ENCODE measurements around the gene APBB2.
"Not testable (repeated sequence)": the region's sequence is repeated elsewhere in the genome, so short reads cannot be mapped to it uniquely, and the experiment has no call there.

APBB2 gene

GRCh38 chr4:40828661-40829060 lies 385.7 kb downstream of the APBB2 start:
- no peak for TF ChIP-seq JUND (IDR thresholded peaks at IDR 0.05; ENCODE audit: low read depth)
- in situ Hi-C loops (cut with HindIII; ENCODE audit: low pct_unique_long_range_greater_than_20kb, low sequenced_read_pairs) = no loop called here
- DNase-seq (ENCODE audit: low read depth in 1 of 2, low spot score in 1 of 2) = no peak

GRCh38 chr4:40827758-40828157 lies 386.6 kb downstream of the APBB2 start:
- no peak for TF ChIP-seq JUND (IDR thresholded peaks at IDR 0.05; ENCODE audit: low read depth)

GRCh38 chr4:40826821-40827220 lies 387.5 kb downstream of the APBB2 start:
- TF ChIP-seq JUND (IDR thresholded peaks at IDR 0.05; ENCODE audit: low read depth) = no peak
- in situ Hi-C loops (cut with HindIII; ENCODE audit: low pct_unique_long_range_greater_than_20kb, low sequenced_read_pairs) = no loop called here
- DNase-seq (ENCODE audit: low read depth in 1 of 2, low spot score in 1 of 2) = no peak

More at GRCh38 chr4:40827758-40828157, 386.6 kb downstream of the APBB2 start:
- no peak for DNase-seq (ENCODE audit: low read depth in 1 of 2, low spot score in 1 of 2)
- in situ Hi-C loops (cut with HindIII; ENCODE audit: low pct_unique_long_range_greater_than_20kb, low sequenced_read_pairs) = no loop called here

DNA sequence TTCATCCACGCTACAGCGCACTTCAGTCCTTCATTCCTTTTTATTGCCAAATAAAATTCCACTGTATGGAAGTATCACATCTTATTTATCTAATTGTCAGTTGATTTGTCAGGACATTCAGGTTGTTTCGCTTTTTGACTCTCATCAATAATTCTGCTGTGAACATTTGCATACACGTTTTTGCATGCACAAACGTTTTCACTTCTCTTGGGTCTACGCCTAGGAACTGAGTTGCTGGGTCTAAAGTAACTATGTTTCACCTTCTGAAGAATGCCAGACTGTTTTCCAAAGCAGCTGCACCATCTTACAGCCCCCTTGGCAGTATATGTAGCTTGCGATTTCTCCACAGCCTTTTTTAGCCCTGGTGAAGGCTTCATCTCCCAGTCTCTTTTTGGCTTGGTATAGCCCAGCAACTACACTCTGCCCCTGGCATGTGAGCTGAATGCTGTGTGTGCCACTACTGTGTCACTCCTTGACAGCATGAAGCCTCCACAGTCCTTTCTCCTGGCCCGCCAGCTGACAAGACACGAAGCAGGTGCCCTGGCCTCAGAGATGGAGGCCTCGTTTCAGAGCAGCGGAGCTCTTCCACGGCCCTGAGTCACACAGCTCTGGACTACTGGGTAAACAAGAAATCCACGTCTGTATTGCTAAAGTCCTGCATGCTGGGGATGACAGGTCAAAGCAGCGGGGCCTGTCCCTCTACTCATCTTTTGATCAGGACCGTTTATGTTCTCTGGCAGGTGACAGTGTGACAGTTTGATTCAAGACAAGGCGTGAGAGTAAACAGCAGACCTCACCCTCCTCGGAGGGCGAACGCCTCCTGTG lies 389.1 kb downstream of the APBB2 start:
- in situ Hi-C loops (cut with HindIII; ENCODE audit: low pct_unique_long_range_greater_than_20kb, low sequenced_read_pairs) = no loop called here
- TF ChIP-seq JUND (IDR thresholded peaks at IDR 0.05; ENCODE audit: low read depth) = no peak
- DNase-seq (ENCODE audit: low read depth in 1 of 2, low spot score in 1 of 2) = no peak

GRCh38 chr4:40822420-40823166 lies 391.7 kb downstream of the APBB2 start:
- in situ Hi-C loops (cut with HindIII; ENCODE audit: low pct_unique_long_range_greater_than_20kb, low sequenced_read_pairs) = no loop called here
- TF ChIP-seq JUND (IDR thresholded peaks at IDR 0.05; ENCODE audit: low read depth) = no peak

DNA sequence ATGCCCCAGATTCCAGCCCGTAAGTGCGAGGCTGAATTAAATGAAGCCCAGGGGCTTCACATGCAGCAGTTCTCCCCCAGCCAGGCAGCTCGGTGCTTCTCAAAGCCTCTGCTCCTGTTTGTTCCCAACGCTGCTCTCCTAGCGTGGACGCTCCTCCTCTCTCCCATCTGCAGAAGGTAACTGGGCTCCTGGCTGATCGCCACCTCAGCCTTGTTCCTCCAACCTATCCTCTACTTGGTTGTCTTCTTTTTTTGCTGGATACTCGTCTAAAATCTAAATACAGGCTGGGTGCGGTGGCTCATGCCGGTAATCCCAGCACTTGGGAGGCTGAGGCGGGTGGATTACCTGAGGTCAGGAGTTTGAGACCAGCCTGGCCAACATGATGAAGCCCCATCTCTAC lies 394.2 kb downstream of the APBB2 start:
- no peak for TF ChIP-seq JUND (IDR thresholded peaks at IDR 0.05; ENCODE audit: low read depth)
- no peak for DNase-seq (ENCODE audit: low read depth in 1 of 2, low spot score in 1 of 2)
- in situ Hi-C loops (cut with HindIII; ENCODE audit: low pct_unique_long_range_greater_than_20kb, low sequenced_read_pairs) = no loop called here

More at GRCh38 chr4:40822420-40823166, 391.7 kb downstream of the APBB2 start:
- no peak for DNase-seq (ENCODE audit: low read depth in 1 of 2, low spot score in 1 of 2)

DNA sequence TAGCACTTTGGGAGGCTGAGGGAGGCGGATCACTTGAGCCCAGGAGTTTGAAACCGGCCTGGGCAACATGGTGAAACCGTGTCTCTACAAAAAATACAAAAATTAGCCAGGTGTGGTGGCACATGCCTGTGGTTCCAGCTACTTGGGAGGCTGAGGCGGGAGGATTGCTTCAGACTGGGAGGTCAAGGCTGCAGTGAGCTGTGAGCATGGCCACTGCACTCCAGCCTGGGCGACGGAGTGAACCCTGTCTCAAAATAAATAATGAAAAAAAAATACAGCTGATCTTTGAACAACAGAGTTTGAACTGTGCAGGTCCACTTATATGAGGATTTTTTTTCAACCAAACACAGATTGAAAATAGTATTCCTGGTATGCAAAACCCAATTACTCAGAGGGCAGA lies 397.2 kb downstream of the APBB2 start:
- in situ Hi-C loops (cut with HindIII; ENCODE audit: low pct_unique_long_range_greater_than_20kb, low sequenced_read_pairs); DNase-seq (ENCODE audit: low read depth in 1 of 2, low spot score in 1 of 2): not testable (repeated sequence)

- no peak for DNase-seq (ENCODE audit: low read depth in 1 of 2, low spot score in 1 of 2)
- no peak for TF ChIP-seq JUND (IDR thresholded peaks at IDR 0.05; ENCODE audit: low read depth)
- in situ Hi-C loops (cut with HindIII; ENCODE audit: low pct_unique_long_range_greater_than_20kb, low sequenced_read_pairs) = no loop called here
Observed at GRCh38 chr4:40812856-40813255, 401.5 kb downstream of the APBB2 start.

- in situ Hi-C loops (cut with HindIII; ENCODE audit: low pct_unique_long_range_greater_than_20kb, low sequenced_read_pairs) = no loop called here
- TF ChIP-seq JUND (IDR thresholded peaks at IDR 0.05; ENCODE audit: low read depth) = no peak
- no peak for DNase-seq (ENCODE audit: low read depth in 1 of 2, low spot score in 1 of 2)
Observed at GRCh38 chr4:40812386-40812785, 402.0 kb downstream of the APBB2 start.

GRCh38 chr4:40811956-40812355 lies 402.4 kb downstream of the APBB2 start:
- in situ Hi-C loops (cut with HindIII; ENCODE audit: low pct_unique_long_range_greater_than_20kb, low sequenced_read_pairs) = no loop called here
- no peak for TF ChIP-seq JUND (IDR thresholded peaks at IDR 0.05; ENCODE audit: low read depth)
- no peak for DNase-seq (ENCODE audit: low read depth in 1 of 2, low spot score in 1 of 2)

- no peak for DNase-seq (ENCODE audit: low read depth in 1 of 2, low spot score in 1 of 2)
- no peak for TF ChIP-seq JUND (IDR thresholded peaks at IDR 0.05; ENCODE audit: low read depth)
- in situ Hi-C loops (cut with HindIII; ENCODE audit: low pct_unique_long_range_greater_than_20kb, low sequenced_read_pairs) = no loop called here
Observed at GRCh38 chr4:40808926-40809457, 405.4 kb downstream of the APBB2 start.

DNA sequence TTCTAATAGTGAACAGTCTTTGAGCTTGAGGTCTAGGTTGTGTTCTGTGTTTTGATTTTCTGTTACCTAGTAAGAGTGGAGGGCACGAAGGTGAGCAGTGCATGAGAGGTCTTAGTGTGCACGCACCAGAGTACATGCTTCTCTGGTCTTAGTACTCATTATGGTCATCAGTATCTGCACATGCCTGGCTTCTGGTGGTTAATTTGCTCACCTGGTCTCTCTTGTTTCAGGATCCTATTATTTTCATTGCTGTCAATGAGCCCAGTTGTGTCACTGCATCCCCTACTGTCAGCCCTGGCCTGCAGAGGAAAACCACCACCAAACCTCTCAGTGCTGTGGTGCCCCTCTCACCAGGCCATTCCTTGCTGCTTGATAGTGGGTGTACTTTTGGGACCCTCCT lies 409.7 kb downstream of the APBB2 start:
- TF ChIP-seq JUND (IDR thresholded peaks at IDR 0.05; ENCODE audit: low read depth) = no peak
- in situ Hi-C loops (cut with HindIII; ENCODE audit: low pct_unique_long_range_greater_than_20kb, low sequenced_read_pairs) = no loop called here
- DNase-seq (ENCODE audit: low read depth in 1 of 2, low spot score in 1 of 2) = no peak

DNA sequence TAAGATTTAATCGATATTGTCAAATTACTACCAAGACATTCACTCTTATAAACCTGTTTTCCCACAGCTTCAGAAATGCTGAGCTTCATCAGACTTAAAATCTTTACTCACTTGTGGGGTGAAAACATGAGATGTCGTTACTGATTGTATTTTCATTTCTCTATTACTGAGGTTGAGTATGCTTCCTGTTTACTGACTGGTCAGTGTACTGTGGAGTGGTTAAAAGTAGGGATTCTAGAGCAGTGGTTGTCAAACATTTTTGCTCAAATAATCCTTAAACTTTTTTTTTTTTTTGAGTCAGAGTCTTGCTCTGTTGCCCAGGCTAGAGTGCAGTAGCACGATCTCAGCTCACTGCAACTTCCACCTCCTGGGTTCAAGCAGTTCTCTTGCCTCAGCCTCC lies 414.3 kb downstream of the APBB2 start:
- TF ChIP-seq JUND (IDR thresholded peaks at IDR 0.05; ENCODE audit: low read depth) = no peak
- DNase-seq (ENCODE audit: low read depth in 1 of 2, low spot score in 1 of 2) = no peak
- in situ Hi-C loops (cut with HindIII; ENCODE audit: low pct_unique_long_range_greater_than_20kb, low sequenced_read_pairs) = no loop called here

Measured in T47D (cell line).